HUES48 (cell line): ENCODE measurements around the gene CRELD2.
"Not testable (repeated sequence)": the region's sequence is repeated elsewhere in the genome, so short reads cannot be mapped to it uniquely, and the experiment has no call there.

Experiments used
- H3K27ac ChIP-seq: one replicate; pipeline ENCODE4 v1.7.0; 2013; ENCODE audit warnings: low read depth, low read length, inconsistent platforms
- H3K27me3 ChIP-seq: 2 replicates; pipeline ENCODE4 v1.6.1; 2013; ENCODE audit warnings: mild to moderate bottlenecking, low read length; ENCODE audit not compliant: control insufficient read depth, insufficient read depth
- H3K36me3 ChIP-seq: 2 replicates; pipeline ENCODE4 v1.6.1; 2013; ENCODE audit warnings: low read length; ENCODE audit not compliant: control insufficient read depth, insufficient read depth
- H3K4me1 ChIP-seq: 2 replicates; pipeline ENCODE4 v1.6.1; 2013; ENCODE audit warnings: mild to moderate bottlenecking, low read length; ENCODE audit not compliant: control insufficient read depth, insufficient read depth
- H3K4me3 ChIP-seq: 2 replicates; pipeline ENCODE4 v1.5.1; 2013; ENCODE audit warnings: mild to moderate bottlenecking, low read depth, low read length
- H3K9ac ChIP-seq: 2 replicates; pipeline ENCODE4 v1.6.1; 2013; ENCODE audit warnings: mild to moderate bottlenecking, low read depth, low read length, moderate library complexity
- H3K9me3 ChIP-seq: 2 replicates; pipeline ENCODE4 v1.6.1; 2013; ENCODE audit warnings: low read length; ENCODE audit not compliant: control insufficient read depth, insufficient read depth

CRELD2 gene

GRCh38 chr22:49941507-49942316, 23.3 kb downstream of the CRELD2 start:
- Histone ChIP-seq H3K27me3 (no peaks in the 10 kb centered on the region), H3K36me3 (no peaks in the 10 kb centered on the region), H3K4me1 (peaks cover 7% of the 10 kb centered on the region), H3K4me3 (no peak overlapping the region), H3K9ac (no peak overlapping the region), H3K9me3 (no peaks in the 10 kb centered on the region; the same call in 1 of the 2 replicates), H3K27ac (no peak overlapping the region)

GRCh38 chr22:49942565-49943404, 24.4 kb downstream of the CRELD2 start:
- H3K9ac ChIP-seq = no peak overlapping the region
- no peak overlapping the region for H3K27ac ChIP-seq
- H3K9me3 ChIP-seq = no peaks in the 10 kb centered on the region; the same call in 1 of the 2 replicates
- no peaks in the 10 kb centered on the region for H3K27me3 ChIP-seq
- H3K36me3 ChIP-seq = no peaks in the 10 kb centered on the region
- no peak overlapping the region for H3K4me3 ChIP-seq
- peaks cover 12% of the 10 kb centered on the region for H3K4me1 ChIP-seq

GRCh38 chr22:49943405-49943765, 25.0 kb downstream of the CRELD2 start:
- H3K4me1 ChIP-seq = peaks cover 12% of the 10 kb centered on the region
- no peaks in the 10 kb centered on the region; the same call in 1 of the 2 replicates for H3K9me3 ChIP-seq
- no peak overlapping the region for H3K27ac ChIP-seq
- H3K9ac ChIP-seq = no peak overlapping the region
- no peaks in the 10 kb centered on the region for H3K36me3 ChIP-seq
- H3K27me3 ChIP-seq = no peaks in the 10 kb centered on the region
- H3K4me3 ChIP-seq = no peak overlapping the region

GRCh38 chr22:49943771-49944398, 25.5 kb downstream of the CRELD2 start:
- Histone ChIP-seq H3K4me3 (no peak overlapping the region), H3K36me3 (no peaks in the 10 kb centered on the region), H3K27me3 (no peaks in the 10 kb centered on the region), H3K4me1 (peaks cover 12% of the 10 kb centered on the region), H3K27ac (no peak overlapping the region), H3K9me3 (no peaks in the 10 kb centered on the region; the same call in 1 of the 2 replicates), H3K9ac (no peak overlapping the region)

GRCh38 chr22:49944399-49944891, 26.0 kb downstream of the CRELD2 start:
- Histone ChIP-seq H3K9ac (no peak overlapping the region), H3K4me3 (no peak overlapping the region), H3K27ac (no peak overlapping the region), H3K4me1 (peaks cover 12% of the 10 kb centered on the region), H3K36me3 (no peaks in the 10 kb centered on the region), H3K9me3 (no peaks in the 10 kb centered on the region; the same call in 1 of the 2 replicates), H3K27me3 (no peaks in the 10 kb centered on the region)

GRCh38 chr22:49945042-49945794, 26.8 kb downstream of the CRELD2 start:
- not testable (repeated sequence) for H3K27ac ChIP-seq, H3K9me3 ChIP-seq, H3K4me3 ChIP-seq, H3K36me3 ChIP-seq, H3K27me3 ChIP-seq, H3K9ac ChIP-seq
- H3K4me1 ChIP-seq = peaks cover 12% of the 10 kb centered on the region

GRCh38 chr22:49946612-49947295, 28.3 kb downstream of the CRELD2 start:
- Histone ChIP-seq H3K9ac (no peak overlapping the region), H3K27ac (no peak overlapping the region), H3K4me3 (no peak overlapping the region), H3K36me3 (no peaks in the 10 kb centered on the region), H3K27me3 (no peaks in the 10 kb centered on the region), H3K4me1 (peaks cover 12% of the 10 kb centered on the region), H3K9me3 (no peaks in the 10 kb centered on the region)

- Histone ChIP-seq H3K27me3 (no peaks in the 10 kb centered on the region), H3K36me3 (no peaks in the 10 kb centered on the region), H3K4me3 (no peak overlapping the region), H3K27ac (no peak overlapping the region), H3K4me1 (peaks cover 12% of the 10 kb centered on the region), H3K9ac (no peak overlapping the region), H3K9me3 (no peaks in the 10 kb centered on the region)
Measured at GRCh38 chr22:49947296-49947622, 28.8 kb downstream of the CRELD2 start.

- Histone ChIP-seq H3K27me3 (no peaks in the 10 kb centered on the region), H3K9me3 (no peaks in the 10 kb centered on the region), H3K27ac (no peak overlapping the region), H3K9ac (no peak overlapping the region), H3K4me1 (peaks cover 12% of the 10 kb centered on the region), H3K36me3 (no peaks in the 10 kb centered on the region), H3K4me3 (no peak overlapping the region)
Measured at GRCh38 chr22:49948116-49948957, 29.9 kb downstream of the CRELD2 start.
